ENCODE data around the gene PDX1.

Gene PDX1

DNA sequence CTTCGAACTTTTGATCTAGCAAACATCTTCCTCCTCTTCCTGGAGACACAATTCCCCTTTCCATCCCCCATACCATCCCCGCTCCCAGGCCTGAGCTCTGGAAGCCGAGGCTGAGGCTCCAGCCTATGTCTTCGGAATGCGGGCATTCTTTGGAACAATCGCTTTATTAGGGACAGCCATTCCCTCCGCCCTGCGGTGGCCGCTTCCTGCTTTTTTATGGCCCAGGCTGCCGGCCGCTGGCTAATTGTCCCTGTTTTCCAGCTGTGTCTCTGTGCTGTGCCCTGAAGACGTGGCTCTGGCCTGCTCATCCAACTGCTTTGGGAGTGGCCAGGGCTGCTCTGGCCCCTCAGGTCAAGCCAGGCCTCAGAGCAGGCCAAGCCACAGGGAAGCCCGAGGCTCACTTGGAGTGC lies 51.4 kb downstream of the PDX1 start:
- no peaks in the 10 kb centered on the region for H3K36me3 ChIP-seq
- H3K27ac ChIP-seq = no peak overlapping the region
- no peak for TF ChIP-seq CTCF (IDR thresholded peaks at IDR 0.05; ENCODE audit: low read depth, low read length)
- DNase-seq = no peak
- peaks cover 35% of the 10 kb centered on the region for H3K9me3 ChIP-seq (ENCODE audit: severe bottlenecking)
- H3K4me3 ChIP-seq (ENCODE audit: low read depth, low read length) = no peak overlapping the region
- peaks cover 100% of the 10 kb centered on the region for H3K27me3 ChIP-seq (ENCODE audit: insufficient read depth, low read depth, severe bottlenecking)

DNA sequence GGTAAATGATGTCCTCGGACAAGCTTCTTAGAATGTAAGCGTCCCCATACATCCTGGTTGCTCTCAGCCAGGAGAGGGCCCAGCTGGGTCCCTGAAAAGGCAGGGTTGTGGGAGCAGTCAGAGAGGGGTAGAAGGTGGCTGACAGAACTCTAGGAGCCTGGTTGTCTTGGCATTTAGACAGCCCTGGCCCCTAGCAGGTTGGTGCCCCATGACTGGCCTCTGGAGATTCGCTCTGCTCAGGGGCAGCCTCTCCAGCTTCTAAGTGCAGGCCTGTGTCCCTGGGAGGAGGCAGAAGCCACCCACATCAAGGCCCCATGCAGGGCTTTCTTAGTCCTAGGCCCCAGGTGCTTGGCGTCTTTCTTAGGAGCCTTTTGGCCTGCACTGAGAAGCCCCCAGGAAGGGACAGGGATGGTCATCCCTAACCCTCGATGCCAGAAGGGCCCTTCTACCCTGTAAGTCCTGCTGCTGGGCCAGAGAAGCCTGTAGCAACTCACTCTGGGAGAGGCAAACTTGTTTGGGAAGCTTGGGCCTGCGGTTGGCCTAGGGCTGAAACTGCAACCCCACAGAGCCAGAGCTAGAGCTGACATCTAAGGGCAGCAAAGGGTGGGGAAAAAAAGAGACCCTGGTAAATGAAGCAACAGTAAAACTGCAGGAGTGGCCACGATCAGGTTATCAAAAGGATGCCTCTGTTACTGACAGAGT lies 52.1 kb downstream of the PDX1 start:
- Histone ChIP-seq H3K27me3 (ENCODE audit: insufficient read depth, low read depth, severe bottlenecking) (peaks cover 100% of the 10 kb centered on the region), H3K4me3 (ENCODE audit: low read depth, low read length) (no peak overlapping the region), H3K27ac (no peak overlapping the region), H3K36me3 (no peaks in the 10 kb centered on the region), H3K9me3 (ENCODE audit: severe bottlenecking) (peaks cover 28% of the 10 kb centered on the region)
- no peak for TF ChIP-seq CTCF (IDR thresholded peaks at IDR 0.05; ENCODE audit: low read depth, low read length)
- DNase-seq = no peak

DNA sequence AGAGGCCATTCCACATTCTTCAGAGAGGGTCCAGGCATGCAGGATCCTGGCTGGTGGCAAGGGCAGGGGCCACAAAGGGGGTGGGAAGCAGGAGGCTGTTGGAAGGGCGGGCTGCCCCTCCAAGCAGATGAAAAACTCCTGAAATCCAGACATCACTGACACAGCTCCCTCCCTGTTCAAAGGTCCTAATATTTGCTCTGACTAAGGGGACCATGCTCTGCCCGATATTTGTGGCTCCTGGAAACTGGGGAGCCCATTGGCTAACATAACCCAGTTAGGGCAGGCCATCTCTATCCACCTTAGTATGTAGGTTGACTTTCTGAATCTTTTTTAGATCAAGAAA lies 52.6 kb downstream of the PDX1 start:
- H3K27ac ChIP-seq = no peak overlapping the region
- peaks cover 27% of the 10 kb centered on the region for H3K9me3 ChIP-seq (ENCODE audit: severe bottlenecking)
- no peaks in the 10 kb centered on the region for H3K36me3 ChIP-seq
- H3K27me3 ChIP-seq (ENCODE audit: insufficient read depth, low read depth, severe bottlenecking) = peaks cover 100% of the 10 kb centered on the region
- H3K4me3 ChIP-seq (ENCODE audit: low read depth, low read length) = no peak overlapping the region
- TF ChIP-seq CTCF (IDR thresholded peaks at IDR 0.05; ENCODE audit: low read depth, low read length) = no peak
- DNase-seq = no peak

GRCh38 chr13:27973291-27973690 lies 53.5 kb downstream of the PDX1 start:
- H3K27ac ChIP-seq = no peak overlapping the region
- no peak for DNase-seq
- no peak for TF ChIP-seq CTCF (IDR thresholded peaks at IDR 0.05; ENCODE audit: low read depth, low read length)
- H3K36me3 ChIP-seq = no peaks in the 10 kb centered on the region
- peaks cover 100% of the 10 kb centered on the region for H3K27me3 ChIP-seq (ENCODE audit: insufficient read depth, low read depth, severe bottlenecking)
- H3K4me3 ChIP-seq (ENCODE audit: low read depth, low read length) = no peak overlapping the region
- peaks cover 27% of the 10 kb centered on the region for H3K9me3 ChIP-seq (ENCODE audit: severe bottlenecking)

- no peak for TF ChIP-seq CTCF (IDR thresholded peaks at IDR 0.05; ENCODE audit: low read depth, low read length)
- DNase-seq = no peak
- Histone ChIP-seq H3K4me3 (ENCODE audit: low read depth, low read length) (no peak overlapping the region), H3K27ac (no peak overlapping the region), H3K27me3 (ENCODE audit: insufficient read depth, low read depth, severe bottlenecking) (peaks cover 100% of the 10 kb centered on the region), H3K36me3 (no peaks in the 10 kb centered on the region), H3K9me3 (ENCODE audit: severe bottlenecking) (peaks cover 19% of the 10 kb centered on the region)
Observed at GRCh38 chr13:27973961-27974662, 54.3 kb downstream of the PDX1 start.
